Measurements from ENCODE around the gene ZNF202. TPM values are rescaled to one million over a fixed set of nuclear protein-coding genes. Genes with fewer than 3 reads are reported as not detected.
A peak's percentile ranks its signal among the peaks of the same experiment; 100 is the strongest.

ZNF202 gene
- polyA plus RNA-seq (2011; rRNA removed) = 7.4 and 8.9 TPM in 2 replicates
- polyA minus RNA-seq (2011; rRNA and poly(A)+ RNA removed) = 6.0 and 6.9 TPM in 2 replicates

- Histone ChIP-seq H3K27me3 (ENCODE audit: control insufficient read depth, insufficient read depth, low read length) (no peaks in the 10 kb centered on the region), H3K36me3 (ENCODE audit: control insufficient read depth, insufficient read depth, low read length) (no peaks in the 10 kb centered on the region), H3K4me3 (ENCODE audit: low read depth, low read length) (peak within 1 kb of the TSS; percentile 78)
- ChIA-PET CTCF (interaction anchor here (1.2 to 1.9 kb wide), 2 partner anchors 12 to 30 kb away, joined by 5 read pairs; no protein-coding TSS in a partner anchor), POLR2A (no interaction called here)
- DNase-seq (ENCODE audit: low read depth) = peak; percentile 18
- peak; percentile 21; the same call in 1 of the 2 replicates for TF ChIP-seq CTCF (IDR thresholded peaks at IDR 0.05; ENCODE audit: insufficient read depth, low read depth, low read length)
Observed at GRCh38 chr11:123741159-123742030, at the start of gene ZNF202. TSS of gene ZNF202 (minus strand) at chr11:123741660. CDS start at chr11:123730888, 10,772 bp downstream.

DNA sequence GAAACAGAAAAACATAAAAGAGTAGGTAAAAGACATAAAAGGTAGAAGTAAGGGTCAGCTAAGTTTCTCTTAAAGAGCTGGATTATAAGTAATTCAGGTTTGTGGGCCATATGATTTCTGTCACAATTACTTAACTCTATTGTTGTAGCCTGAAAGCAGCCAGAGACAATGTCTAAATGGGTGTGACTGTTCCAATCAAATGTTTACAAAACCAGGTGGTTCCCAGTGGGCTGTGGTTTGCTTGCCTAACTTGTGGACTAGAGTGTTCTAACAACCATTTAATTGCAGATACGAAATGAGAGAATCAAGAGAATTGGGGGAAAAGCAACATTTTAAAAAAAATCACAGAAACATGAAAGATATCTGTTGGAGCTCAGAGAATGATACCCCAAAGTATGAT, 42.1 kb upstream of the ZNF202 start:
- H3K4me3 ChIP-seq (ENCODE audit: low read depth, low read length) = no peak overlapping the region
- no peak for DNase-seq (ENCODE audit: low read depth)
- ChIA-PET POLR2A (no interaction called here), CTCF (interaction anchor here (1.5 kb wide), 1 partner anchor 12 kb away, joined by 3 read pairs; no protein-coding TSS in a partner anchor)
- no peaks in the 10 kb centered on the region for H3K27me3 ChIP-seq (ENCODE audit: control insufficient read depth, insufficient read depth, low read length)
- TF ChIP-seq CTCF (IDR thresholded peaks at IDR 0.05; ENCODE audit: insufficient read depth, low read depth, low read length) = no peak
- no peaks in the 10 kb centered on the region for H3K36me3 ChIP-seq (ENCODE audit: control insufficient read depth, insufficient read depth, low read length)

DNA sequence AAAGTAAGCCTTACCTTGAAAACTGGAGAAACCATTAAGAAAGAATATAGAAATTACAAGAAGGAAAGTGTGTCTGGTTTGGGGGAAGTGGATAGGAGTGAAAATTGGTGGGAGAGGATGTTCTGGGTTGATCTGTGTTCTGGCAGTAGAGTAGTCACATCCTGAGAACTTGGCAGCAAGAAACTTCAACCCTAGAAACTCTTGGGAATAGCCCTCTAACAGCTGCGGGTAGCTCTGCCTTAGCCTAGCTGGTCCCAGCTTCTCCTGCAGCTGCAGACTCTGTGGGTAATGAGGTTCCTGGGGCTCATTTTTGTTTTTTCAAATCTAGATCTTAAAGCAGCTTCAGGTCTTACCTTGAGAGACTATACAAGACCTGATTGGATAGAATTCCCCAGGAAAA, 37.1 kb upstream of the ZNF202 start:
- Histone ChIP-seq H3K4me3 (ENCODE audit: low read depth, low read length) (no peak overlapping the region), H3K27me3 (ENCODE audit: control insufficient read depth, insufficient read depth, low read length) (no peaks in the 10 kb centered on the region), H3K36me3 (ENCODE audit: control insufficient read depth, insufficient read depth, low read length) (no peaks in the 10 kb centered on the region)
- CTCF ChIA-PET = no interaction called here
- TF ChIP-seq CTCF (IDR thresholded peaks at IDR 0.05; ENCODE audit: insufficient read depth, low read depth, low read length) = no peak
- POLR2A ChIA-PET = no interaction called here
- DNase-seq (ENCODE audit: low read depth) = no peak

DNA sequence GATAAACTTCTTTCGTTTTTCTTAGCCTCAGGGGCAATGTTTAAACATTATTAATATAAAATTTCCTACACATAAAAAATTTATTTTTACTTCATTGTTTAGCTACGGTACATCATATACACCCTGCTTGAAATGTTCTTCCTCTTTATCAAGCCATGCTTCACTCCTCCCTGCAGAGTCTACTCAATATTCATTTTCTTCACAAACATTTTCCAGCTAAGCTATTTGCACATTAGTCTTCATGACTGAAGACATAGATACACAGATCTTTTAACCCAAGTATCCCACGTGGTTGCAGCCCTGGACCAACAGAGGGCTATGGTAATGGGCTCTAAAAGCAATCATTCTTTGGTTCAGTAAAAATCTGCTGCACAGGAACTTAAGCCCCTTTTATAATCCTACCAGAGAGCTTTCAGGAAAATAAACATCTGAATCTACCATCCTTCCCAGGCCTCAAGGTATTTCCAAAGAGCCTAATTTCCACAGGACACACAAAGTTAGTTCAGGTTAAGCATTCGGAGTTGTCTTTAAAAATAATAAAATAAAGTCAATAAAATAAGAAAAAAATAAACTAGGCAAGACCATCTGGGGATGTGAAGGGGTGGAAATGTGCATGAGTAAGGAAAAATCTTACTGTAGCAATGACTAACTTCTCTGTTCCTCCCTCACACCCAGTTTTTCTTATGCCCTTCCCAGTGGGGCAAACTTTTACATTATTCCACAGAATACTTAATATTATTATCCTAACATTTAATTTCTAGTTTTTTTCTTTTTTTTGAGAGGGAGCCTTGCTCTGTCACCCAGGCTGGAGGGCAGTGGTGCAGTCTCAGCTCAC, 34.5 kb upstream of the ZNF202 start:
- Histone ChIP-seq H3K27me3 (ENCODE audit: control insufficient read depth, insufficient read depth, low read length) (no peaks in the 10 kb centered on the region), H3K36me3 (ENCODE audit: control insufficient read depth, insufficient read depth, low read length) (no peaks in the 10 kb centered on the region), H3K4me3 (ENCODE audit: low read depth, low read length) (no peak overlapping the region)
- no peak for TF ChIP-seq CTCF (IDR thresholded peaks at IDR 0.05; ENCODE audit: insufficient read depth, low read depth, low read length)
- no peak for DNase-seq (ENCODE audit: low read depth)
- POLR2A ChIA-PET = no interaction called here
- CTCF ChIA-PET = interaction anchor here (1.4 kb wide), 1 partner anchor 27 kb away, joined by 3 read pairs; no protein-coding TSS in a partner anchor

- Histone ChIP-seq H3K36me3 (ENCODE audit: control insufficient read depth, insufficient read depth, low read length) (no peaks in the 10 kb centered on the region), H3K27me3 (ENCODE audit: control insufficient read depth, insufficient read depth, low read length) (no peaks in the 10 kb centered on the region), H3K4me3 (ENCODE audit: low read depth, low read length) (no peak overlapping the region)
- POLR2A ChIA-PET = no interaction called here
- TF ChIP-seq CTCF (IDR thresholded peaks at IDR 0.05; ENCODE audit: insufficient read depth, low read depth, low read length) = no peak
- CTCF ChIA-PET = interaction anchor here (1.4 kb wide), 1 partner anchor 27 kb away, joined by 3 read pairs; no protein-coding TSS in a partner anchor
- no peak for DNase-seq (ENCODE audit: low read depth)
Observed at GRCh38 chr11:123775289-123775688, 33.8 kb upstream of the ZNF202 start.
